Activated B cell treated with CpG ODN at 0.5 μM for 24 hours (primary cell): ENCODE data around the gene HNRNPF. TPM values are rescaled to one million over a fixed set of nuclear protein-coding genes. Genes with fewer than 3 reads are reported as not detected.
"Not testable (repeated sequence)": the region's sequence is repeated elsewhere in the genome, so short reads cannot be mapped to it uniquely, and the experiment has no call there.

Experiments
- ATAC-seq: fragments of 200-7000 bp; cut with Tn5 transposase; one replicate; pipeline ENCODE4 v1.10.0; 2021; ENCODE audit warnings: low read depth, mild to moderate bottlenecking, moderate library complexity
- CTCF ChIA-PET: fragments of 350-600 bp; sonication (Branson Sonifier 250); formaldehyde crosslinking; loops from one replicate; lab custom pipeline; 2021; ENCODE audit warnings: antibody characterized with exemption; lab: Charles Lee
- POLR2A ChIA-PET: fragments of 350-600 bp; sonication (Branson Sonifier 250); formaldehyde crosslinking; loops from one replicate; lab custom pipeline; 2021; ENCODE audit warnings: antibody characterized with exemption; lab: Charles Lee
- DNase-seq: peaks from one replicate; pipeline ENCODE4 v3.0.0; 2022
- H3K27ac Mint-ChIP-seq: one replicate; pipeline ENCODE4 v1.8.0; 2020; ENCODE audit warnings: mixed read lengths
- H3K27me3 Mint-ChIP-seq: one replicate; pipeline ENCODE4 v1.8.0; 2021; ENCODE audit warnings: mixed read lengths
- H3K36me3 Mint-ChIP-seq: one replicate; pipeline ENCODE4 v1.8.0; 2021; ENCODE audit warnings: low read depth, mixed read lengths
- H3K4me1 Mint-ChIP-seq: one replicate; pipeline ENCODE4 v1.8.0; 2021; ENCODE audit warnings: mixed read lengths
- H3K4me3 Mint-ChIP-seq: one replicate; pipeline ENCODE4 v1.8.0; 2020; ENCODE audit warnings: mild to moderate bottlenecking, mixed read lengths
- H3K9me3 Mint-ChIP-seq: one replicate; pipeline ENCODE4 v1.8.0; 2020; ENCODE audit warnings: mixed read lengths
- intact Hi-C: fragments of 100-400 bp; cut with micrococcal nuclease; formaldehyde crosslinking; loops from one replicate; pipeline ENCODE4 v1.15.1; 2024
- total RNA-seq: library from RNA; stranded (reverse); gene quantifications from 2 replicates; pipeline ENCODE4 v1.2.3, GENCODE V29; 2022
- TF ChIP-seq, protein P1 (sequence below): fragments of 200-600 bp; IDR thresholded peaks from one replicate; pipeline ENCODE4 v1.8.0; 2022; ENCODE audit warnings: antibody characterized with exemption, mild to moderate bottlenecking

Gene HNRNPF
- total RNA-seq, 1 donor from 2014 or later = 253 TPM

GRCh38 chr10:43394868-43395267, 14.1 kb downstream of the HNRNPF start:
- Mint-ChIP-seq H3K9me3 (no peaks in the 10 kb centered on the region), H3K4me1 (peaks cover 68% of the 10 kb centered on the region), H3K4me3 (no peak overlapping the region), H3K27me3 (no peaks in the 10 kb centered on the region), H3K27ac (peak overlapping the region; percentile 88), H3K36me3 (peaks cover 72% of the 10 kb centered on the region)
- no peak for DNase-seq
- POLR2A ChIA-PET = interaction anchor here (7.3 kb wide), 1 partner anchor 14 kb away, joined by 71 read pairs; the partner anchor contains the start of gene HNRNPF
- CTCF ChIA-PET = no interaction called here
- no peak for ATAC-seq
- TF ChIP-seq, protein P1, sequence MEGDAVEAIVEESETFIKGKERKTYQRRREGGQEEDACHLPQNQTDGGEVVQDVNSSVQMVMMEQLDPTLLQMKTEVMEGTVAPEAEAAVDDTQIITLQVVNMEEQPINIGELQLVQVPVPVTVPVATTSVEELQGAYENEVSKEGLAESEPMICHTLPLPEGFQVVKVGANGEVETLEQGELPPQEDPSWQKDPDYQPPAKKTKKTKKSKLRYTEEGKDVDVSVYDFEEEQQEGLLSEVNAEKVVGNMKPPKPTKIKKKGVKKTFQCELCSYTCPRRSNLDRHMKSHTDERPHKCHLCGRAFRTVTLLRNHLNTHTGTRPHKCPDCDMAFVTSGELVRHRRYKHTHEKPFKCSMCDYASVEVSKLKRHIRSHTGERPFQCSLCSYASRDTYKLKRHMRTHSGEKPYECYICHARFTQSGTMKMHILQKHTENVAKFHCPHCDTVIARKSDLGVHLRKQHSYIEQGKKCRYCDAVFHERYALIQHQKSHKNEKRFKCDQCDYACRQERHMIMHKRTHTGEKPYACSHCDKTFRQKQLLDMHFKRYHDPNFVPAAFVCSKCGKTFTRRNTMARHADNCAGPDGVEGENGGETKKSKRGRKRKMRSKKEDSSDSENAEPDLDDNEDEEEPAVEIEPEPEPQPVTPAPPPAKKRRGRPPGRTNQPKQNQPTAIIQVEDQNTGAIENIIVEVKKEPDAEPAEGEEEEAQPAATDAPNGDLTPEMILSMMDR = no peak
- intact Hi-C loops = loop anchor here (5.0 kb wide), 1 partner anchor 103 kb away; no protein-coding TSS in a partner anchor

GRCh38 chr10:43393606-43394360, 15.2 kb downstream of the HNRNPF start:
- Mint-ChIP-seq H3K9me3 (no peaks in the 10 kb centered on the region), H3K4me1 (peaks cover 62% of the 10 kb centered on the region), H3K27ac (peak overlapping the region; percentile 0), H3K36me3 (peaks cover 75% of the 10 kb centered on the region), H3K4me3 (no peak overlapping the region), H3K27me3 (no peaks in the 10 kb centered on the region)
- ATAC-seq (no peak), DNase-seq (no peak)
- ChIA-PET CTCF (no interaction called here), POLR2A (interaction anchor here (1.2 to 7.3 kb wide), 2 partner anchors 15 to 43 kb away, joined by 3 to 71 read pairs; partner anchors contain the start of genes HNRNPF and ZNF487)
- intact Hi-C loops = no loop called here
- TF ChIP-seq, protein P1 = no peak

DNA sequence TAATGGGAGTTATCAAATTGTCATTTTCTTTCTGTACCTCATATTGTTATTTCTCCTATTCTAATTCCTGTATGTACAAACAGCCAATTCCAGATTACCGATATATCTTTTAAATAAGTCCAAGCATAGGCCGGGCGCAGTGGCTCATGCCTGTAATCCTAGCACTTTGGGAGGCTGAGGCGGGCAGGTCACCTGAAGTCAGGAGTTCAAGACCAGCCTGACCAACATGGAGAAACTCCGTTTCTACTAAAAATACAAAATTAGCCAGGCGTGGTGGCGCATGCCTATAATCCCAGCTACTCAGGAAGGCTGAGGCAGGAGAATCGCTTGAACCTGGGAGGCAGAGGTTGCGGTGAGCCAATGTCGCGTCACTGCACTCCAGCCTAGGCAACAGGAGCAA, 15.8 kb downstream of the HNRNPF start:
- CTCF ChIA-PET, DNase-seq, intact Hi-C loops, H3K27me3 Mint-ChIP-seq, ATAC-seq, H3K4me3 Mint-ChIP-seq, H3K9me3 Mint-ChIP-seq: not testable (repeated sequence)
- POLR2A ChIA-PET = interaction anchor here (1.2 to 7.3 kb wide), 2 partner anchors 16 to 44 kb away, joined by 3 to 71 read pairs; partner anchors contain the start of genes HNRNPF and ZNF487
- peaks cover 63% of the 10 kb centered on the region for H3K4me1 Mint-ChIP-seq
- H3K27ac Mint-ChIP-seq = peak overlapping the region; percentile 3
- H3K36me3 Mint-ChIP-seq = peaks cover 81% of the 10 kb centered on the region

- Mint-ChIP-seq H3K4me1 (peaks cover 63% of the 10 kb centered on the region), H3K4me3 (no peak overlapping the region), H3K9me3 (no peaks in the 10 kb centered on the region), H3K27me3 (no peaks in the 10 kb centered on the region), H3K27ac (peak overlapping the region; percentile 3), H3K36me3 (peaks cover 86% of the 10 kb centered on the region)
- intact Hi-C loops = no loop called here
- POLR2A ChIA-PET = interaction anchor here (7.3 kb wide), 1 partner anchor 16 kb away, joined by 71 read pairs; the partner anchor contains the start of gene HNRNPF
- CTCF ChIA-PET = no interaction called here
- TF ChIP-seq, protein P1 = no peak
- no peak for DNase-seq
- ATAC-seq = no peak
Observed at GRCh38 chr10:43392748-43393147, 16.2 kb downstream of the HNRNPF start.

- TF ChIP-seq, protein P1 = no peak
- CTCF ChIA-PET = no interaction called here
- peaks cover 94% of the 10 kb centered on the region for H3K36me3 Mint-ChIP-seq
- intact Hi-C loops = no loop called here
- ATAC-seq (no peak), DNase-seq (no peak)
- no peaks in the 10 kb centered on the region for H3K27me3 Mint-ChIP-seq
- H3K4me3 Mint-ChIP-seq = no peak overlapping the region
- POLR2A ChIA-PET = no interaction called here
- peaks cover 67% of the 10 kb centered on the region for H3K4me1 Mint-ChIP-seq
- H3K27ac Mint-ChIP-seq = peak overlapping the region; percentile 26
- no peaks in the 10 kb centered on the region for H3K9me3 Mint-ChIP-seq
Observed at GRCh38 chr10:43391496-43391895, 17.5 kb downstream of the HNRNPF start.
